ENCODE data around the gene ESYT3.
"Not testable (repeated sequence)": the region's sequence is repeated elsewhere in the genome, so short reads cannot be mapped to it uniquely, and the experiment has no call there.

Gene ESYT3

DNA sequence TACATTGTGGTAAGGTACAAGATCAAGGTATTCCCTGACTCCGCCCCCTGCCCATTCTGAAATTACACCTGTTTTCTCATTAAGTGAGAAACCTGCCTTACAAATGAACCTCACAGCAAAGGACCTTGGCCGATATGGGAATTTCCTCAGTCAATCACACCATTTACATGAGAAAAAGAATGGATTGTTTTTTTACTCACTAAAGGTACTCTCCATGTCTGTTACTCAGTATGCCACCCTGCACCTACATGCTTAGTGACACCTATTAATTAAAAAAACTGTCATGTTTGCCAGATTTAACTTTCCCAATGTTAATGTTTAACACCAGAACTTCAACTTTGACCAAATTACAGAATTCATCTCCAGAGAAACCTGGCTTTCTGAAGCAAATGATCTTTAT lies 62.0 kb downstream of the ESYT3 start:
- DNase-seq: no peak

DNA sequence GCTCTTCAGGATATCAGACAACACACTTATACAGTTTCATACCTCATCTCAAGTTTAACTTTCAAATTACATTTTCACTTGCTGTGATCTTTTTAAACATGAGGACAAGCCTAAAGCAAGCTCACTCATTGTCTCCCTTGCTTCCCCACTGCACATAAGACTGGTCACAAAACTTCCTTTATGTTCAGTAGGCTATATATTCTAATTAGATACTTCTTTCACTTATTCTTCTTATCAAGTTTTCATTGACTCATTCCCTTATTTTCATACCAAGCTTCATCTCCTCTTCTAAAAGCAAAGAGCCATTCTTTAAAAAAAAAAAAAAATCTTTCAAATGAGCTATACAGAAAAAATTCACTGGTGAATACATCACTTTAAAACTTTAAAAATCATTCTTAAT lies 62.6 kb downstream of the ESYT3 start:
- no peak for DNase-seq

DNA sequence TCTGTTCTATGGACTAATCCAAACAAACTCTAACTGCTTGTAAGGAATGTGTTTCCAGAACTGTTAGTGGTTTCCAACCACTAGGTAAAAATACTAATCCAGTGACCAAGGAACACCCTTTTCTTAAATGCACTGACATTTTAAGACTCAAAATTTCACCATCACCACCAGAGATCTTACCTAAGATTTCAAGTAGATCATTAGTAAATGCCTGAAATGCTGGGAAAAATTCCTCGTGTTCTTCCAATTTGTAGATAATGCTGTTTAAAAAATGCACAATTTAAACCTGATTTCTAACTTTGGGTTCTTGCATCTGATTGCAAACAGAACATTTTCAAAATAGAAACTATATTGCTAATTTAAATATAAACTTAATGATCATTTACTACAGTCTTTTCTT lies 63.4 kb downstream of the ESYT3 start:
- no peak for DNase-seq

DNA sequence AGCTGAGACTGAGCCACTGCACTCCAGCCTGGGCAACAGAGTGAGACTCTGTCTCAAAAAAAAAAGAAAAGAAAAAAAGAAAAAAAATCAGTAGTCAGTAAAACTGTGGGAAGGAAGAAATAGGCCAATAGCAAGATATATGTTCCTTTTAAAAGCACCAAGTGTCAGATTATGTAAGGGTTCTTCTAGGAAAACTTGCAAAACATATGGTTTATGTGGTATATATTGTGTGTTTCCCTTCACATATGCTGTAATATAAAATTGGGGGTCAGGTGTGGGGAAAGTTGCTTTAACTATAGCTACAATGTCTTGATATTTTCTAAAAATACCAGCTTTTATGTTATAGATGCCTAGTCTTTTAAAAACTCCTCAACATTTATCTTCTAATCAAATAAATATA lies 64.6 kb downstream of the ESYT3 start:
- DNase-seq: no peak

DNA sequence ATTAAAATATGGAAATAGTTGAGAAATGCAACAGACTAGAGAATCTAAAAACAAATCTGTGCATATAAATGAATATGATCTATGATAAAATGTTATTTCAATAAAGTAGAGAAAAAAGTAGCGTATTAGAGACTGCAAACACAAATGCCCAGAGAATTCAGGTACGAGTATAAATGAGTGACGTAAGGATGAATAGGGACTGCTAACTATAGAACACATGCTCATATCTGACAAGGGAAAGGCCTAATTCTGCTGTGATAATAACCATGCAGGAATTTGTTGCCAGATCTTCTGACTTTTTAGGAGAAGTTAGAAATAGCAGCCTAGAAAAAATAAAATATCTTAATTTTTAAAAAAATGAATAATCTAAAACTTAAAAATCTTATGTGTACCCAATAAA lies 73.1 kb downstream of the ESYT3 start:
- DNase-seq: no peak

DNA sequence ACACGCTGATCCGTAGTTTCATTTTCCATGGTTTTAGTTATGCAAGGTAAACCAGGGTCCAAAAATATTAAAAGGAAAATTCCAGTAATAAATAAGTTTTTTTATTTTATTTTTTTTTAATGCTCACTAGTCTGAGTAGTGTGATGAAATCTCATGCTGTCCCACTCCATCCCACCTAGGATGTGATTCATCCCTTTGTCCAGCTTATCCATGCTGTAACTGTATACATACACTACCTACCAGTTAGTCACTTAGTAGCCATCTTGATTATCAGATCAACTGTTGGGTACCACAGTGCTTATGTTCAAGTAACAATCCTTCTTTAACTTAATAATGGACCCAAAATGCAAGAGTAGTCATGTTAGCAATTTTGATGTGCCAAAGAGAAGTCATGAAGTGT lies 75.2 kb downstream of the ESYT3 start:
- DNase-seq: no peak

DNA sequence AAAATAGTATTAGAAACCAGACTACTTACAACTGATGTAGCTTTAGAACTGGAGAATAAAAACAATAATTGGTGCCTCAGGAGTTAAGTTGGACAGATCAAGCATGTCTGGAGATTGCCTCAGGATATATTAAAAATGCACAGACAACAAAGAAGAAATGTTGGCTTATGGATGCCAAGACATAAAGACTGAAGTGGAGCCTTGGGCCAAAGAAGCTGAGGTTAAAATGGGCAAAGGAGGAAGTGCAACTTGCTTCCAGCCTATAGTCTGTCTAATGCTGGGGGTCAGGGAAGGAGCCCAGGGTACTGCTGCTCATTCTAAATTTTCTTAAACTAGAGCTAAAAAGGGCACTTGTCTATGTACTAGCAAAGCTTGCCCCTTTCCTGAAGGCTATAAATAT lies 77.5 kb downstream of the ESYT3 start:
- no peak for DNase-seq

DNA sequence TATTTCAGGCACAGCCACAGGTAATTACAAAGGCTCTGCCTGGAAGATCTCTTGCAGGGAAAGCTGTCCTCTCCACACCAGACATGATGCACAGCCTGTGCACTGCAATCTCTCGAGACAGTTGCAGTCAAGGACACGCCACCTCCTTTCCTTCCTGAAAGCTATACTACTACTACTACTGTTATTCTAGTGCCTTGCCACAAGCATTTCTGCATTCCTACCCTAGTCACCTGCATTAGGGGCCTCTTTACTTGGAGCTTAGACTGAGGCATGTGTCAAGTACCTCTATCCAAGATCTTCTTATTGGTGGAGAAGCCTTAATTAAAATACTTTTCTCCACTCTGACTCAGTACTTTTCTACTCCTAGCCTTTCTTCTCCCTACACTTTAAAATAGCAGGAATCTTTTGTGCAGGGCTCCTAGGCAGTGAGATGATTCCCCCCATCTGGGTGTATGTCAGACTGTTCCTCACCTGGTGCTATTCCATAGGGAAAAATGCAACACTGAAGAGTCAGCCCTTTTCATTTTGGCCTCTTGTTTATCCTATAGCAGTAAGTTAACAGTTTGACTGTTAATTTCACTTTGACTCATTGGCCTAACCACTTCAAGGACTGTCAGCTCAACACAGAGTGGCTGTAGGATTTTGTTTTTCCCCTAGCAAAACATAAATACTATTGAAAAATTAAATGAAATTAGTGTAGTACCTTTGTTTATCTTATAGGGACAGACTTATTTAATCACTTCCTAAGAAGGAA lies 78.9 kb downstream of the ESYT3 start:
- no peak for DNase-seq

DNA sequence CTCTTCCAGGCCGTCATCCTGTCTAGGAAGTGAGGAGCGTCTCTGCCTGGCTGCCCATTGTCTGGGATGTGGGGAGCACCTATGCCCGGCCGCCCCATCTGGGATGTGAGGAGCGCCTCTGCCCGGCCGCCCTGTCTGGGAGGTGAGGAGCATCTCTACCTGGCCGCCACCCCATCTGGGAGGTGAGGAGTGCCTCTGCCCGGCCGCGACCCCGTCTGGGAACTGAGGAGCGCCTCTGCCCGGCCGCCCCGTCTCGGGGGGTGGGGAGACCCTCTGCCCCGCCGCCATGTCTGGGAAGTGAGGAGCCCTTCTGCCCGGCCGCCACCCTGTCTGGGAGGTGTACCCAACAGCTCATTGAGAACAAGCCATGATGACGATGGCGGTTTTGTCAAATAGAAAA lies 87.0 kb downstream of the ESYT3 start:
- DNase-seq: not testable (repeated sequence)

Measured in stimulated activated CD8-positive, alpha-beta memory T cell treated with anti-CD3 and anti-CD28 coated beads, Interleukin-4, amount 100 ng/mL, for 48 hours (primary cell).